H1 (cell line): Measurements from ENCODE around the gene HSPA1B.

ENCODE experiments used
- CTCF ChIP-seq, 3 experiments: IDR thresholded peaks; 1 replicate in 2 of 3; 2 replicates in 1 of 3; pipeline versions ENCODE4 v1.5.1 to v1.6.1; 2011; ENCODE audit warnings: low read length in 3 of 3, mild to moderate bottlenecking in 3 of 3, inconsistent platforms in 2 of 3, low read depth in 1 of 3, moderate library complexity in 1 of 3; ENCODE audit not compliant: insufficient read depth in 1 of 3; ENCODE audit errors: control extremely low read depth in 1 of 3
- EZH2 ChIP-seq: fragments of 200-600 bp; sonication (generic); IDR thresholded peaks from 2 replicates; pipeline ENCODE4 v1.7.1; 2012; ENCODE audit warnings: low read depth, mild to moderate bottlenecking, moderate library complexity, low read length, inconsistent platforms; ENCODE audit not compliant: severe bottlenecking
- POLR2A ChIP-seq, 2 experiments: IDR thresholded peaks; 1 replicate in 1 of 2; 2 replicates in 1 of 2; pipeline ENCODE4 v1.6.1; 2011; ENCODE audit warnings: low read depth in 2 of 2, low read length in 2 of 2, mild to moderate bottlenecking in 2 of 2; ENCODE audit errors: control extremely low read depth in 1 of 2
- POLR2AphosphoS5 ChIP-seq: IDR thresholded peaks from 2 replicates; pipeline ENCODE4 v1.6.1; 2011; ENCODE audit warnings: low read depth, low read length
- SP2 ChIP-seq: IDR thresholded peaks from 2 replicates; pipeline ENCODE4 v1.6.1; 2012; ENCODE audit warnings: mild to moderate bottlenecking, low read length, inconsistent platforms
- SRF ChIP-seq: IDR thresholded peaks from 2 replicates; pipeline ENCODE4 v1.6.1; 2011; ENCODE audit warnings: mild to moderate bottlenecking, low read depth, low read length, moderate library complexity

- TF ChIP-seq POLR2AphosphoS5 (no peak), EZH2 (no peak), CTCF (IDR thresholded peaks at IDR 0.05; ENCODE audit: control extremely low read depth in 1 of 3, insufficient read depth in 1 of 3, low read depth in 1 of 3, low read length in 3 of 3) (no peak), POLR2A (IDR thresholded peaks at IDR 0.05; ENCODE audit: control extremely low read depth in 1 of 2, low read depth in 2 of 2, low read length in 2 of 2) (no peak), SRF (no peak), SP2 (no peak)
Measured at GRCh38 chr6:31858707-31859106, 31.2 kb downstream of the HSPA1B start.
